GM18870 (cell line): Measurements from ENCODE around the gene NPRL2.
A peak's percentile ranks its signal among the peaks of the same experiment; 100 is the strongest.

Experiments used
- ATAC-seq: cut with Tn5 transposase; IDR thresholded peaks from one replicate; pipeline ENCODE4 v1.9.1; 2021; ENCODE audit warnings: moderate library complexity; ENCODE audit not compliant: unreplicated experiment

The NPRL2 gene

DNA sequence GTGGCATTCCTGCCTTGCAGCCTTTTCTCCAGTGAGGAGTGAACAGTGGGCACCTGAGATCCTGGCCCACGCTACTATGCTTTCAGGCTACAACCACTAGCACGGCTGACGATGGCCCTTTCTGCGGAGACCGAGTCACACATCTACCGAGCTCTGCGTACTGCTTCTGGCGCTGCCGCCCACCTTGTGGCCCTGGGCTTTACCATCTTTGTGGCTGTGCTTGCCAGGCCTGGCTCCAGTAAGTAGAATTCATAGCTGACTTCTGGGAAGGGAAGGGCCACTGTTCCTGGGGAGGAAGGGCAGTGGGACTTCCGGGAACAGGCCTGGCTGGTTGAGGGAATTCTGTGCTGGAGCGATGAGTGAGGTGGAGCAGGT is 735 bp upstream of the NPRL2 start:
- ATAC-seq, result no peak

GRCh38 chr3:50350213-50350526 is 405 bp downstream of the NPRL2 start:
- ATAC-seq, result no peak

GRCh38 chr3:50347187-50347813 is 3.3 kb downstream of the NPRL2 start:
- no peak for ATAC-seq

- no peak for ATAC-seq
These were observed 4.9 kb downstream of the NPRL2 start, which contains the start of gene ZMYND10 for GRCh38 chr3:50345586-50346234. Gene ZMYND10, minus strand, starts transcription at chr3:50345732. Its CDS starts 153 bp downstream, at chr3:50345579.

- ATAC-seq, result no peak
These were observed 5.6 kb downstream of the NPRL2 start for GRCh38 chr3:50345008-50345407.

DNA sequence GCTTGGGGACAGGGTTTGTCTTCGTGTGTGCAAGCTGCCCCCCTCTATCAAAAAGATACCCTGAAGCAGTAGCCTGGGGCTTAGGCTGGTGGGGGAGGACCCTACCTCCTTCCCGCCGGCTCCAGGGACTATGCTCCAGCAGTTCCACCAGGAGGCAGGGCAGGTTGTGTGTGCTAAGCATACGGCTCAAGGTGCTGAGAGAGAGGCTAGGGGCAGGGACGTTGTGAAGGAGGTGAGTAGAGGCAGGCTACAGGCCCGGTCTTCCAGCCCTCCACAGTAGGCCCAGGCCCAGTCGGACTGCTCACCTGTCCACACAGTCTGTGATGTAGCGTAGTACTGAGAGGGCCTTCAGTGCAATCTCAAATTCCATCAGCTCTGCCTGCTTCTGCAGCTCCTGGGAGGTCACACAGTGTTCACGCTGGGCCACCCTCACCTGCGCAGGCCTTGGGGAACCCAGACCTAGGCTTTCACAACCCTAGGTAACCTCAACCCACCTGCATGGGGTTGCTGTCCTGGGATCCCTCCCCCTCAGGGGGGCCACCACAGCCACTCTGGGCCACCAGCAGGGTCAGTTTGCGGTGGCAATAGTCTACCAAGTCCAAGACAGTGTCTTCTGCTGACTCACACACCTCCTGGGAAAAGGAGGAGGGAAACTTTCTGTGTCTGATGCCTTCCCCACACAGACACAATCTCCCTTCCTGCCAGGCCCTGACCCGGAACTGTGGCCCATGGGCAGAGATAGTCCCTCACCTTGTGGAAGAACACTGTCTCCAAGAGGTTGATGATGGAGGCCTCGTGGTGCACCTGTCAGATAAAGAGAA is 7.6 kb downstream of the NPRL2 start:
- ATAC-seq, result no peak

- ATAC-seq, result no peak
These were observed 8.5 kb downstream of the NPRL2 start for GRCh38 chr3:50341996-50342650.

- ATAC-seq, result no peak
These were observed 9.0 kb downstream of the NPRL2 start for GRCh38 chr3:50341537-50341936.

- ATAC-seq, result no peak
These were observed 9.9 kb downstream of the NPRL2 start, which contains the start of gene RASSF1 for GRCh38 chr3:50340448-50341329. Gene RASSF1, minus strand, starts transcription at chr3:50340836. Its CDS starts 31 bp downstream, at chr3:50340805.

- no peak for ATAC-seq
These were observed 10.5 kb downstream of the NPRL2 start for GRCh38 chr3:50340147-50340447.

DNA sequence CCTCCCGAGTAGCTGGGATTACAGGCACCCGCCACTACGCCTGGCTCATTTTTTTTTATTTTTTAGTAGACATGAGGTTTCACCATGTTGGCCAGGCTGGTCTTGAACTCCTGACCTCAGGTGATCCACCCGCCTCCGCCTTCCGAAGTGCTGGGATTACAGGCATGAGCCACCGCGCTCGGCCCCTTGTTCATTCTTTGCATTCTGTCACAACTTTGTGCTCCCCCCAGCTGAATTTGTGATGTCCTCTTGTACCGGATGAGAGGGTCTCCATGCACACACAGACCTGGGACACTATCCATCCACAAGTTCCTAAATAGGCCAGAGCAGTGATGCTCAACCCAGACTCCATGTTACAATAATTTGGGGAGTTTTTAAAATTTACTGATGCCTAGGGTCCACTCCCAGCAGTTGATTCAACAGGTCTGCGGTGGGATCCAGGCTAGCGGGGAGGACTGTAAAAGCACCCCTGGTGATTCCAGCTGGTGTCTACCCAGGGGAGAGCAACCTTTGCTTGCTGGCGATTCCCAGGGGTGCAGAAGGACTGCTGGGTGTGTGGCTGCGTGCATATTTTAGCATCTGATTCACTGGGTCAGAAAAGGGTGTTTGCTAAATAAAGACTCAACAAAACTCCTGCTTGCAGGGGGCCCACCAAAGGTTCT is 11.0 kb downstream of the NPRL2 start:
- ATAC-seq, result no peak

- no peak for ATAC-seq
These were observed 11.6 kb downstream of the NPRL2 start for GRCh38 chr3:50338965-50339364.

DNA sequence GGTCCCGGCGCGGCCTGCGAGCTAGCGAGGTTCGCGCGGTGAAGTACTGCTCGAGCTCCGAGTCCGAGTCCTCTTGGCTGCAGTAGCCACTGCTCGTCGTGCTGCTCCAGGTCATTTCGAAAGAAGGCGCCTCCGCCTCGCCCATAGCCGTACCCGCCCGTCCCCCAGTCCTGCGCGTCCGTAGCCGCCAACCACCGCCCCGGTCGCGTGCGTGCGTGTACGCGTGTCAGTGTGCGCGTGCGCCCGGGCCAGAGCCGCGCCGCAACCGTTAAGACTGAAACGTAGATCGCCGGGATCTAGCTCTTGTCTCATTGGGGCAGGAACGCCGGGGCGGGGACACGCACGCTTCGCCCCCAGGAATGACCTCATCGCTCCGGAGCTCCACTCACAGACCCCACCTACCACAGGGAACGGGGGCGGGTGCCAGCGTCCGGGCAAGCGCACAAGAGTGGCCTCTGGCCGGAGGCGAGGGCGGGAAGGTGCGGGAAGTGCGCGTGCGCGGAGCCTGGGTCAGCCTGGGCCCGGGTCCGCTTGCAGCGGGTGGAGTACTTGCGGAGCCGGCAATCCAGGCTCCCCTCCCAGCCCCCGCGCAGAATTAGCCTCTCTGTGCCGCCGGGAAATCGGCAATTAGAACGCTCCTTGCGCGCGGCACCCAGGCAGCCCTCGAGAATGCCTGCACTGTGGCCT is 13.3 kb downstream of the NPRL2 start:
- ATAC-seq, result peak; percentile 80

DNA sequence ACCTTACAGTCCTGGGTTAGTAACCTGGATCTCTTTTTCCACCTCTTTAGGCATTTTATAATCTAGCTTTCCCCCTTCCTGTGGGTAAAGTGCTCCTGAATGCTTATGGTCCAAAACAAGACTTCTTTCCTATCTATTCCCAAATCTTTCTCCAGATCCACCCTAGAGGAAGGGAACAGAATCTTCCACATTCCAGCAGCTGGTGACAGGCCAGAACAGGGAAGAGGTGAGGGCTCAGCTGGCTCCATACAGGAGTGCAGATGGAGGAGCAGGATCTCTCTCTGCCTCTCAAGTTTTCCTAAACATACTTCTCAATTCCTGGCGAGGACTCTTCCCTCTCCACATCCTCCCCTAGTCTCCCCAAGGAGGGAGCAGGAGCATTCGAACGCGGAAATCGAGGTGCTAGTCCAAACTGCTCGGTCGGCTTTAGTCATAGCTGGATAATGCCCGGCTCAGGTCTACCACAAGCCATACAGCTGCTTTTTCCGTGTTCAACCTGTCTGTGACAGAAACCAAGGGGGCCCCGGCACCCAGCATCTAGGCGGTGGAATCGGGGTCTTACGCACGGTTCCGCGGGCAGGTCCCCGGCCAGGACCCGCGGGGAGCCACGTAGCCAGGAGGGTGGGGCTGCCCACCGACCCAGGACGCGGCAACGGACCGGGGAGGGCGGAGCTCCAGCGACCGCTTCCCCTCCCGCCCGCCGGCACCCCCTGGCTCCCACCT is 14.0 kb downstream of the NPRL2 start:
- ATAC-seq, result peak; percentile 23

DNA sequence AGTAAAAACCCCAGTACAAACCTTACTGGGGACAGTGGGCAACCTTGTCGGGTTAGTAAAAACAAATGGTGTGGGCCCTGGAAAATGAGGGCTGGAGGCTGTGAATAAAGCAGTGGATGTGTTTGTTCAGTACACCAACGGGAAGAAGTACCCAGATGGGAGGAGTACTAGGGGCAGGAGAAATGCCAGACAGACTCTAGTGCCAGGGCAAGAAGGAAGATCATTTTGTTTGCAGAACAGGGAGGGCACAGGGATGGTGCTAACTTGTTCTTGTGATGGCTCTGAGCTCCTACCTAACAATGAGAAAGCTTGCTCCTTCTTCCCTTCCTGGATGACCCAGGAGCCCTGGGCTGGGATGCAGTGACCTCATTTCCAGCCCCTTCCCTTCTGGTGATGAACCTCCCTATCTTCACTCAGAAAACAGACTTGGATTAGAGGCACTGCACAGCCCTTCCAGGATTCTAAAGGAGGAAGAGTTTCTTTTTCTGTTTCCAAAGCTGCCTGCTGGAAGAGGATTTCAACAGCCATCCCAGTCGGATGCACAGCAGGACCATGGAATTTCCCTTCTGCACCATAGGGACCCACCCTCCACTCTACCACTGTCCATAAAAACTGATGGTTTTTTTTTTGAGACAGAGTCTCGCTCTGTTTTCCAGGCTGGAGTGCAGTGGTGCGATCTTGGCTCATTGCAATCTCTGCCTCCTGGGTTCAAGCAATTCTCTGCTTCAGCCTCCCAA is 16.1 kb downstream of the NPRL2 start:
- no peak for ATAC-seq

GRCh38 chr3:50333744-50334328 is 16.7 kb downstream of the NPRL2 start:
- ATAC-seq, result no peak

DNA sequence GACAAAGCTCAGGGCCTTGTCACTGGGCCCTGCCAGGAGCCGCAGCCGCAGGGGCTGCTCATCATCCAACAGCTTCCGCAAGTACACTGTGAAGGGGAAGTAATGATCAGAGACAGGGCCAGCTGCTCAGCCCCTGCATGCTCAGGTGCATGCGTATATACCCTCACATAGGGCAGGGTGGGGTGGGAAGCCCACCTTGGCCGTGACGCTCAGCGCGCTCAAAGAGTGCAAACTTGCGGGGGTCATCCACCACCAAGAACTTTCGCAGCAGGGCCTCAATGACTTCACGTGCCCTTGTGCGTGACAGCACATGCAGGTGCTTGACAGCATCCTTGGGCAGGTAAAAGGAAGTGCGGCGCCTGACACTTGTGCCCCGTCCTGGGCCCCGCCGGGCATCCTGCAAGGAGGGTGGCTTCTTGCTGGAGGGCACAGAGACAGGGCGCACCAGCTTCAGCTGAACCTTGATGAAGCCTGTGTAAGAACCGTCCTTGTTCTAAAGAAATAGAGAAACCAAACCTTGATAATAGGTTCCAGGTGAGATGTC is 19.1 kb downstream of the NPRL2 start:
- no peak for ATAC-seq

- ATAC-seq, result no peak
These were observed 20.2 kb downstream of the NPRL2 start for GRCh38 chr3:50330330-50330729.
